HG02642 (cell line): Measurements from ENCODE around the gene ZBTB12.
A peak's percentile ranks its signal among the peaks of the same experiment; 100 is the strongest.
"Not testable (repeated sequence)": the region's sequence is repeated elsewhere in the genome, so short reads cannot be mapped to it uniquely, and the experiment has no call there.

Experiments used
- ATAC-seq: cut with Tn5 transposase; IDR thresholded peaks from one replicate; pipeline ENCODE4 v1.9.1; 2021; ENCODE audit warnings: mild to moderate bottlenecking; ENCODE audit not compliant: unreplicated experiment, poor library complexity

ZBTB12 gene

DNA sequence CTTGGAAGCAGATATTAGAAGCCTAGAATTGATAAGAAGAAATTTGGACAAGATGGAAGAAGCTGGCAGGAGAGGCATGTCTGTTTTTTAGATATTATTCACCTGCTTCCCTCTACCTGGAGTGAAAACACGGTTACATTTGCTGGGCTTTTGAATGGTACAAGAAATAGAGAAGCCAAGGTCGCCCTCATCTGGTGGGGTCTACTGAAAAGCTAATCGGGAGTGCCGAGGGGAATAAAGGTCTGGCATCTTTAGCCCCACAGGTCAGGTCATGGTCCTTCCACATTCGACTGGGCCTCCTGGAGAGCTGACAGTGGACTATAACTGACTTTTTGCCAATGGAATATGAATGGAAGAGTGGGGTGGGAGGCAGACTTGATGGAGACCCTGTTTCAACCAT is 21.1 kb upstream of the ZBTB12 start:
- ATAC-seq, result no peak

DNA sequence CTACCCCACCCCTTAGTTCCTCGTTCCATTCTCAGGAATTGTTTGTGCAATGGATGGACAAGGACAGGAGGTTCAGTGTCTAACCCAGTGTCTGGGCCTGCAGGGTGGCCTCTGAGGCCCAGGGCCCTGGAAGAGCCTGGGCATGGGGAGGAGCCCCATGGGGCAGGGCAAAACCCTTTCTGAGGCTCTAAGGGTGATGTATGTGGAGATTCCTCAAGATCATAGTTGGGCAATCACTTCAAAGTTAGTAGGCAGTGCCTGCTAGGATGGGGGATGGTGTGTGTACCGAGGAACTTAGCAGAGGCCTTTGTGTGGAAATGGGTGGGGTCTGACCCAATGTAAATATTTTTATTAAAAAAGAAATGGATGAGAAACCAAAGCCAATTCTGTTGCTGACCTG is 18.9 kb upstream of the ZBTB12 start:
- ATAC-seq, result no peak

DNA sequence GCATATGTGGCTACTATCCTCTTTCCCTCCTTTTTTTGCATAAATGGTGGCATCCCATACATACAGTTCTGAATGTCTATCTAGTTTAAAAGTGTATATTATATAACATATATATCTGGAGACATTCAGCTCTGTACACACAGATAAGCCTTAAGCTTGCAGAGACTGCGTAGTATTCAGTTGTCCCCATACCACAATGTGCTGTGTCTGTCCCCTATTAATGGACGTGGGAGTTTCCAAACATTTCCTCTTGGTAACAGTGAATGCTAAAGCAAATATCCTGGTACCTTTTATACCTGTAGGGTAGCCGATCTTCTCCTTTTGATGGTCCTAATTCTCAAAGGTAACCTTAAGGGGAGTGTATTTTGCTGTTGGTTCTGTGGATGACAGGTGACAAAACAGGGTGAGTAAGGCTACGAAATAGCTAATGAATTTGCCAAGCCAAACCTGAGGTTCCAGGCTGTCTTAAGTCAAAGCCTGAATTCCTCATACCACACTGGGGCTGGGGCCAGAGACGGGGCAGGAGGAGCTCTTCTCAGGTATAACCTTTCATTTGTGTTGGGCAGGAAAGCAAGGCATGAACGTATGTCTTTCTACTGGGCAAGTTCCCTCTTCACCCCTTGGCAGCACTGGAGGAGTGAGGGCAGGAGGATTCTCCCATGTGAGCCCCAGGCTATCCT is 17.9 kb upstream of the ZBTB12 start:
- no peak for ATAC-seq

DNA sequence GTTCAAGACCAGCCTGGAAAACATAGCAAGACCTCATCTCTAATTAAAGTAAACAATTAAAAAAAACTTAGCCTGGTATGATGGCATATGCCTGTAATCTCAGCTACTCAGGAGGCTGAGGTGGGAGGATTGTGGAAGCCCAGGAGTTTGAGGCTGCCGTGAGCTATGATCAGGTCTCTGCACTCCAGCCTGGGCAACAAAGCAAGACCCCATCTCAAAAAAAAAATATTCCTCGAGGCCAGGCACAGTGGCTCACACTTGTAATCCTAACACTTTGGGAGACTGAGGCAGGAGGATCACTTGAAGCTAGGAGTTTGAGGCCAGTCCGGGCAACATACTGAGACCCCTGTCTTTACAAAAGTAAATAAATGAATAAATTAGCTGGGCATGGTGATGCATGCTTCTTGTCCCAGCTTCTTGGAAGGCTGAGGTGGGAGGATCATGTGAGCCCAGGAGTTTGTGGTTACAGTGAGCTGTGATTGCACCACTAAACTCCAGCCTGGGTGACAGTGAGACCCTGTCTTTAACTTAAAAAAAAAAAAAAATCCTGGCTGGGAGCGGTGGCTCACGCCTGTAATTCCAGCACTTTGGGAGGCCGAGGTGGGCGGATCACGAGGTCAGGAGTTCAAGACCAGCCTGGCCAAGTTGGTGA is 16.3 kb upstream of the ZBTB12 start:
- no peak for ATAC-seq

DNA sequence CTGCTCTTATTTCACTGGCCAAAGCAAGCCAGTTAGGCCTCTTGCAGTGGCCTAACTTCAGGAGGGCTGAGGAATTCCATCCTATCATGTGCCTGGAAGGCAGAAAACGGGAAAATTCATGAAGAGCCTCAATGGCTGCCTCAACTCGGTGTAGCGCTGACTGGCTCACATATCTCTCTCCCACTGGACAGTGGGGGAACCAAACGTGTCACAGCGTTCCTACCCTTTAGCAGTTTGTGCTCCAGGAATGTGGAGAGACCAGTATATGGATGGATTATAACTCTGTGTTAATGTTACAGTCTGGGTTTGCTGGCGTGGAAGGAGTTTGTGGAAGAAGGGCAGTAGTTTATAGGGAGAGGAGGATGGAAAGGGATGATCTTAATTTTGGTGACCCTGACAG is 13.9 kb upstream of the ZBTB12 start:
- ATAC-seq, result no peak

DNA sequence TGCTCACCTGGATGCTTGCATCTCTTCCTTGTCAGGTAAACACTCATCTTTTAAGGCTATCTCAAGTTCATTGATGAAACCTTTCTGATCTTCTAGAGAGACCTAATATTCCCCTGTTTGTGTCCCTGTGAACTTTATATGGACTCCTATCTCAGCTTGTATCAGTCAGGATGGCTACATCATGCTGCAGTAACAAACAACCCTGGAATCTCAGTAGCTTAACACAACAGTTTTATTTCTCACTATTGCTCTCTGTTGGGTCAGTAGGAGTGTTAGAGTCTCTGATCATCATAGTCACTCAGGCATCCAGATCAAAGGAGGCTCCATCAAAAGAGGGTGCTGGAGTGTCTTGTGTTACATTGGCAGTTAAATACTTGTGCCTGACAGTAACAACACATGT is 13.5 kb upstream of the ZBTB12 start:
- ATAC-seq, result no peak

DNA sequence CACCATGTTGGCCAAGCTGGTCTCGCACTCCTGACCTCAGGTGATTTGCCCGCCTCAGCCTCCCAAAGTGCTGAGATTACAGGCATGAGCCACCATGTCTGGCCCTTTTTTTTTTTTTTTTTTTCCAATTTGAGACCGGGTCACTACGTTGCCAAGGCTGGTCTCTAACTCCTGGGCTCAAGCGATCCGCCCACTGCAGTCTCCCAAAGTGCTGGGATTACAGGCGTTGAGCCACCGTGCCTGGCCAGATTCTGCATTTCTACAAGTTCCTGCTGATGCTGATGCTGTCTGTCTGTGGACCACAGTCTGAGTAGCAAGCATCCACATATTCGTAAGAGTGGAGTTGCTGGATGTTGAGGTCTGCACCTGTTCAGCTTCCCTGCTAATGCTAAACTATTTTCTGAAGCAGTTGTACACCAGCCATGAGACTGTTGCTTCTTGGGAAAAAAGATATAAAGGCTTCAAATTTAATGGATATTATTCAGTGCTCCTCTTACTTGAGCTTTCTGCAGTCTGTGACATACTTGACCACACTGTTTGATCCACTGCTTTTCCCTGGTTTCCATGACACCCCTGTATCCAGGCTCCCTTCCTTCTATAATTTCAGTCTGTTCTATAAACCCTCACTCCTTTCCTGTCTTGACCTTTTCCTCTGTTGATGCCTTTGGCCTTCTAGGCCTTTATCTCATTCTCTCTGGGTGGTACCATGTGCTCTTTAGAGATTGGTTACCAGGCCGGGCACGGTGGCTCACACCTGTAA is 10.1 kb upstream of the ZBTB12 start:
- ATAC-seq, result no peak

DNA sequence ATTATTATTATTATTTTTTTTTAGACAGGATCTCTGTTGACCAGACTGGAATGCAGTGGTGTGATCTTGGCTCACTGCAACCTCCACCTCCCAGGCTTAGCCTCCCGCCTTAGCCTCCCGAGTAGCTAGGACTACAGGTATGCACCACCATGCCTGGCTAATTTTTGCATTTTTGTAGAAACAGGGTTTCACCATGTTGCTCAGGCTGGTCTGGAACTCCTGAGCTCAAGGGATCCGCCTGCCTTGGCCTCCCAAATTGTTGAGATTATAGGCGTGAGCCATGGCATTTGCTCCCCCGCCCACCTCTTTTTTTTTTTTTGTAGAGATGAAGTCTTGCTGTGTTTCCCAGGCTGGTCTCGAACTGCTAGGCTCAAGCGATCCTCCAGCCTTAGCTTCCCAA is 7.4 kb upstream of the ZBTB12 start:
- ATAC-seq, result not testable (repeated sequence)

DNA sequence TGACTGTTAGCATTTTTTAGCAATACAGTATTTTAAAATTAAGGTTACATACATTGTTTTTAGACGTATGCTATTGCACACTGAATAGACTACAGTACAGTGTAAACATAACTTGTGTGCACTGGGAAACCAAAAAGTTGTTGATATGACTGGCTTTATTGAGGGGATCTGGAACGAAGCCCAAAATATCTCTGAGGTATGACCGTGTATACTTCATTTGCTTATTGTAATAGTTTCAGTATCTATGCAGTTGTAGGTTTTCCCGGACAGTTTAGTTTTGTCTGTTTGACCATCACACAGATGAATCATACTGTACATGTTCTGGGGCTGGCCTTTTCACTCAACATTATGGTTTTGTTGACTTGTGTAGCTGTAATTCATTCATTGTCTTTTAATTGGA is 6.9 kb upstream of the ZBTB12 start:
- ATAC-seq, result peak; percentile 67

DNA sequence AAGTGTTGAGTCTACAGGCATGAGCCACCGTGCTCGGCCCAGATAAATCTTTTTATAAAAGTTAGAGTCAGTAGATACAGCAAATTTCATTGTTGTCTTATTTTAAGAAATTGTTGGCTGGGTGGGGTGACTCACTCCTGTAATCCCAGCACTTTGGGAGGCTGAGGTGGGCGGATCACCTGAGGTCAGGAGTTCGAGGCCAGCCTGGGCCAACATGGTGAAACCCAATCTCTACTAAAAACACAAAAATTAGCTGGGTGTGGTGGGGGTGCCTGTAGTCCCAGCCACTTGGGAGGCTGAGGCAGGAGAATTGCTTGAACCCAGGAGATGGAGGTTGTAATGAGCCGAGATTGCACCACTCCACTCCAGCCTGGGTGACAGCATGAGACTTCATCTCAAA is 6.4 kb upstream of the ZBTB12 start:
- ATAC-seq, result not testable (repeated sequence)

DNA sequence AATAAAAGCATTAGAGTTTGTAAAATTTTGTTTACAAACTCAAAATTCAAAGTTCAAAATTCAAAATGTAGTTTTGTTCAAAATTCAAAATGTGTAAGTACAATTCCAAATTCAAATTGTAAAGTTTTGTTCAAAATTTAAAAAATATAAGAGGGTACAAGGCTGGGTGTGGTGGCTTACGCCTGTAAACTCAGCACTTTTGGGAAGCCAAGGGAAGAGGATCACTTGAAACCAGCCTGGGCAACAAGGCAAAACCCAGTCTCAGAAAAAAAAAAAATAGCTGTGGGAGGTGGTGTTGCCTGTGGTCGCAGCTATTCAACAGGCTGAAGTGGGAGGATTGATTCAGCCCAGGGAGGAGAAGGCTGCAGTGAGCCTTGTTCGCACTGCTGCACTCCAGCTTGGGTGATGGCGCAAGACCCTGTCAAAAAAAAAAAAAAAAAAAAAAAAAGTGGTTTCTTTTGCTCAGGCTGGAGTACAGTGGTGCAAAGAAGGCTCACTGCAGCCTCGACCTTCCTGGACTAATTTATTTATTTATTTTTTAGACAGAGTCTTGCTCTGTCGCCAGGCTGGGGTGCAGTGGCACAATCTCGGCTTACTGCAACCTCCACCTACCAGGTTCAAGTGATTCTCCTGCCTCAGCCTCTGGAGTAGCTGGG is 5.4 kb upstream of the ZBTB12 start:
- ATAC-seq, result no peak

DNA sequence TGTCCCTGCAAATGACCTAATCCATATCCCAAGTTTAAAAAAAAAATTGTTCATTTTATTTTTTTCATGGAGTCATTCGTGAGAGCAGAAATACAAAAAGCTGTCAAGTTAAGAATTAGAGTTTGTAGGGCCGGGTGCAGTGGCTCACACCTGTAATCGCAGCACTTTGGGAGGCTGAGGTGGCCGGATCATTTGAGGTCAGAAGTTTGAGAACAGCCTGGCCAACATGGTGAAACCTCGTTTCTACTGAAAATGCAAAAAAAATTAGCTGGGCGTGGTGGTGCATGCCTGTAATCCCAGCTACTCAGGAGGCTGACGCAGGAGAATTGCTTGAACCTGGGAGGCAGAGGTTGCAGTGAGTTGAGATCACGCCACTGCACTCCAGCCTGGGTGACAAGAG is 4.8 kb upstream of the ZBTB12 start:
- ATAC-seq, result not testable (repeated sequence)

DNA sequence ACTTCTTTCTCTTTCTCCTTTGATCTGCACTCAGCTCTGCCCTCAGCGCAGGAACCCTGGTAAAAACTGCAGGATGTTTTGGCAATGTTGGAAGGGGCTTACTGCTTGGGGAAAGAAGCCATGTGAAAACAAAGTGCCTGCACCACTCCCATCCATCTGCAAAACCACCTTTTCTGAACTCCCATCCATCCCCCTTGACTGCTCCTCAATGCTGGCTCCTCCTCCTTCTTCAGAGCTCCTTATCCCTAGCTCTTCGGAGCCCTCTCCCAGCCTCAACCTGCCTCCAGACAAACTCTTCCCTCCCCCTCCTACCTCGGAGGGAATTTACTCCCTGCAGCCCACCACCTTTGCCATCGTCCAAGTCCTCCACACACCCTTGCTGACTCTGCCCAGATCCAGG is 4.2 kb upstream of the ZBTB12 start:
- ATAC-seq, result no peak

DNA sequence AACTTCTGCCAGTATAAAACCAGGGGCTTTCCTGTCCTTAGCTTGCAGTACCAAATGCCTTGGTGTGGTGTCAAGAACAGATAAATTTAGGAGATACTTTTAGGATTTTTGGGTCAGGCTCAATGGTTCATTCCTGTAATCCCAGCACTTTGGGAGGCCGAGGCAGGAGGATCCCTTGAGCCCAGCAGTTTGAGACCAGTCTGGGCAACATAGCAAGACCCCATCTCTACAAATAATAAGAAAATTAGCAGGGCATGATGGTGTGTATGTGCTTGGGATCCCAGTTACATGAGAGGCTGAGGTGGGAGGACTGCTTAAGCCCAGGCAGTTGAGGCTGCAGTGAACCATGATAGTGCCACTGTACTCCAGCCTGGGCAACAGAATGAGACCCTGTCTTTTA is 3.2 kb upstream of the ZBTB12 start:
- no peak for ATAC-seq

DNA sequence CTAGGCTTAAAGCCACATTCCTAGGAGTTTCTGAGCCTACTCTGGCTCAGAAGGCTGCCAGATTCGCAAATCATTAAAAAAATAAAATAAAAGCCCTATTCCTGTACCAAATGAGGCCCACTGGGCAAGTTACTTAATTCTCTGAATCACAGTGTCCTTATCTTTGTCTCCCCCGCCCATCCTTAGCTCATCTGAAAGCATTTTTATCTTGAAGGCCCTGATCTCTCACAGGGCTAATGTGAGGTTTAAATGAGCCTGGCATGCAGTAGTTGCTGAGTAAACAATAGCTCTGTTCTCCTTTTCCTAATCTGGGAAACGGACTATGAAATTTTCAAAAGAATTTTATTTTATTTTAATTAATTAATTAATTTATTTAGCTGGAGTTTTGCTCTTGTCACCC is 2.1 kb upstream of the ZBTB12 start:
- ATAC-seq, result no peak

DNA sequence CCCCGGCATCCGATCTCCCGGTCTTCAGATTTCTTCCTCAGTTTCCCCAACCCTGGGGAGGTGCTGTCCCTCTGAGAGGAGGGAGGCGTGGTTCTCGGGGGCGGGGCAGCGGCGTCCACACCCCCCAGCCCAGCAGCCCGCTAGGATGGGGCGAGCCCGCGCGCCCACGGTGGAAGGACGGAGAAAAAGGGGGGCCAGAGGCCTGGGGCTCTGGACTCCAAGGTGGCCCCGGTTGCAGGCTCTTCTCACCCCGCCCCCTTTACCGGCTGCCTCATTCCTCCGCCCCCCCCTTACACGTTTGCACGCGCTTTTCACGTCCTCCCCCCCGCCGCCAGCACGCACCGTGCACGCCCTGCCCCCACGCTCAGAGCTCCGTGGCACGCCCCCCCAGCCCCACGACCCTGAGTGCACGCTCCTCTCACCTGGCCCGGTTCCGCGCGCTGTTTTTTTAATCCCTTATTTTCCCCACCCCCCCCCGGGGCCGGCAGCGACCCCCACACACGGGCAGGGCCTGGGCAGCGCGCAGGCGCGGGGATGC is 402 bp downstream of the ZBTB12 start:
- ATAC-seq, result peak; percentile 8

DNA sequence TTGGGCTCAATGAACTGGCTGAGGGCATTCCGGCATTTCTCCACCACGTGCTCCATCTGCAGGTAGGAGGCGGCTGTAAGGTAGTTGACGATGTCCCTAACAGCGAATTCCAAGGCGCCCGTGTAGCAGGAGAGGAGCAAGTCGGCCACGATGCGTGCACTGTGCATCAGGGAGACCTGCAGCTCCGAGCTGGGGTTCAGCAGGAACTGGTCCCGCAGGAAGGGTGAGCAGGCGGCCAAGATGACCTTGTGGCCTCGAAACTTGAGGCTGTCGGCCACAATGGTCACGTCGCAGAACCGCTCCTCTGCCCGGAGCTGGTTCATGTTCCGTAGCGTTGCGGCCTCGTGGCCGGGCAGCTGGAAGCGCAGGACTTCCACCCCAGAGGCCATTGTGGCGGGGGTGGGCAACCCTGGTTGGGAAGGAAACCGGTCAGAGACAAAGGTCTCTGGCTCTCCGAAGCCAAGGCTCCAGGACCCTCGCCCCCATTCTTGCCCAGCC is 920 bp downstream of the ZBTB12 start:
- ATAC-seq, result no peak

DNA sequence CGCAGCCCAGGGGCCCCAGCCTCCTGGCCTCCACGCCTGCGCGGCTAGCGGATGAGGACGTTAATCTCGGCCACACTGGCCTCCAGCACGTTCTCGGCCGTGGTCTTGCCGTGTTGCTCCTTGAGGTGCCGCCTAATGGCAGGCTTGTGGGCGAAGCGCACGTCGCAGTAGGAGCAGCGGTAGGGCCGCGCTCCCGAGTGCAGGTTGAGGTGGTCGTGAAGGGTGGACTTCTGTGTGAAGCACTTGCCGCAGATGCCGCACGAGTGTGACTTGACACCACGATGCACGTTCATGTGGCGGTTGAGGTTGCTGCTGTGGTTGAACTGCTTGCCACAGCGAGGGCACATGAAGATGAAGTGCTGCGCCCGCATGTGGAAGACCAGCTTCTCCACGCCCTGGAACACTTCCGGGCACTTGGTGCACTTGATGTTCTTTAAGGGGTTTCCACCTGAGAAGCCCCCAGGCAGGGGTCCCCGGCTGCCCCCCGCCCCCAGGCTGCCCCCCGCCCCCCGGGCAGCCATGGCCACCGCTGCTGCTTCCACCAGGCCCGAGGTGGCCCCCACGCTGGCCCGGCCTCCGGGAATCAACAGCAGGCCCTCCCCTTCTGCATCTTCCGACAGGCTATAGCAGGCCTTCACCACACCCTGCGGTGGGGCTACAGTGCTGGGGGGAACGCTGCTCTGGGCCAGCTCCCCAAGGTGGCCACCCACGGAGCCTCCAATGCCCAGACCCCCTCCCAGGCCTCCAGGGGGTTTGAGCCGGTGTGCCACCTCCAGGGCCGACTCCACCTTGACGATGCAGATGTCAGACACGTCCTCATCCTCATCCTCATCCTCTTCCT is 1.8 kb downstream of the ZBTB12 start:
- ATAC-seq, result no peak

DNA sequence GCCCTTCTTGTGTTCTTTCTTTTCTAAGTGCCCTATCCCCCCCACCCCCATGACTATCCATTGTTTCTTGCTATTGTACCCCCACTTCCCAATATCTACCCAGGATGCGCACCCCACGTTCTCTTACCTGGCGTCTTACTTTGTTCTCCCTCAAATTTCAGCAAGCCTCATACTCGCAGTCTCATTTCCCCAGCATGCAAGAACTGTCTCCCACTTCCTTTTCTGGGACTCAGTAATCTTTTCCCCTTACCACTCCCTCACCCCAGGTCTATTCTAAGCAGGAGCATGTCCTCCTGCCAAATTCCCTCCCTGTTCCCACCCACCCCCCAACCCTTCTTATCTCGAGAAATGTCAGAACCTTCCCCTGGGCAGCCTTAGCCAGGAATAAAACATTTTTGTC is 2.7 kb downstream of the ZBTB12 start:
- ATAC-seq, result no peak
